ENCODE data around the gene CCDC74A. TPM values are rescaled to one million over a fixed set of nuclear protein-coding genes. Genes with fewer than 3 reads are reported as not detected.
"Not testable (repeated sequence)": the region's sequence is repeated elsewhere in the genome, so short reads cannot be mapped to it uniquely, and the experiment has no call there.

Gene CCDC74A
- total RNA-seq, 1 donor, result 0.27 TPM

- DNase-seq (ENCODE audit: low read depth in 2 of 3, low spot score in 2 of 3), result not testable (repeated sequence)
Measured at GRCh38 chr2:131544813-131545165, 17.1 kb downstream of the CCDC74A start.

DNA sequence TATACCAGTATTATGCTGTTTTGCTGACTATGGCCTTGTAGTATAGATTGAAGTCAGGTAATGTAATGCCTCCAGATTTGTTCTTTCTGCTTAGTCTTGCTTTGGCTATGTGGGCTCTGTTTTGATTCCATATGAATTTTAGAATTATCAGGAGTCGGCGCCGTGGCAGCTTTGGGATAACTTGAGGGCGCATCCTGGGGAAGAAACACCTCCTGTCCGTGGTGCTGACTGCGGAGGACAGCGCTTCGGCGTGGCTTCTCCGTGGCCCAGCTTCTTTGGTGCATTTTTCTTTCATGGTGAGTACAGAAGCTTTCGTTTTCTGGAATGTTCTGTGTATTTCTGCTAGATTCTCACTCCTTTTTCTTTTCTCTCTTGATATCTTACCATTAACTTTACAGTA, 25.2 kb downstream of the CCDC74A start:
- no peak for DNase-seq (ENCODE audit: low read depth in 2 of 3, low spot score in 2 of 3)

DNA sequence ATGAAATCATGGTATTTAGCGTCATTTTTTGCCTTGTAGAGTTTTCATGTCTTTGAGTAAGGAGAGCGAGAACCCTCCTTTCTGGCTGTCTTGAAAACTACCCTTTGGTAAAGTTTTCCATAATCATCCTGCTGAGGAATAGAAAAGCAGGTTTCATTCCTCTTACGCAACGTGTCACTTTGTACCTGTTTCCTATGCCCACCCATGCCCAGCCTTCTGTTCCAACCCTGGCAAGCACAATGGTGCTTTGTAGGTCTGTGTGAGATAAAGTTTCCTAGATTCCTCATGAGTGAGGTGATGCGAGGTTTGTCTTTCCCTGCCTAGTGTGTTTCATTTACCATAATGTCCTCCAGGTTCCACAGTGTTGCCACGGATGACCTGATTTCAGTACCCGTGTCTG, 29.3 kb downstream of the CCDC74A start:
- no peak for DNase-seq (ENCODE audit: low read depth in 2 of 3, low spot score in 2 of 3)

GRCh38 chr2:131557558-131558321, 30.1 kb downstream of the CCDC74A start:
- no peak for DNase-seq (ENCODE audit: low read depth in 2 of 3, low spot score in 2 of 3)

GRCh38 chr2:131566371-131566770, 38.7 kb downstream of the CCDC74A start:
- no peak for DNase-seq (ENCODE audit: low read depth in 2 of 3, low spot score in 2 of 3)

GRCh38 chr2:131567891-131568290, 40.2 kb downstream of the CCDC74A start:
- DNase-seq (ENCODE audit: low read depth in 2 of 3, low spot score in 2 of 3), result no peak

GRCh38 chr2:131568401-131568800, 40.7 kb downstream of the CCDC74A start:
- DNase-seq (ENCODE audit: low read depth in 2 of 3, low spot score in 2 of 3), result not testable (repeated sequence)

GRCh38 chr2:131572175-131572574, 44.5 kb downstream of the CCDC74A start:
- DNase-seq (ENCODE audit: low read depth in 2 of 3, low spot score in 2 of 3), result no peak

DNA sequence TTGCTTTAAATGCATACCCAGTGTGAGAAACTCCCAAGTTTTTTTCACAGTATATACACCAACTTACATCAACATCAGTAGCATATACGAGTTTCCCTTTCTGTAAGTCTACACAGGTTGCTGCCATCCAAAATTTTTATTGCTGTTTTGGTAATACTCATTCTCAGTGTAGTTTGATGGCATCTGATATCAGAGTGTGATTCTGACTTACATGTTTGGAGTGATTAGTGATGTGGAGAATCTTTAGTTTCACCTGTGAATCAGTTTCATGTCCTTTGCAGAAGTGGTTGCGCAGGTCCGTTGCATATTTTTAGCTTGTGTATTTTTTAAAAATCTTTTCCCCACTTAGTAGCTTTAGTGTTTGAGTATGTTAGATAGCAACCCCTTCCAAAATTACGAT, 50.1 kb downstream of the CCDC74A start:
- no peak for DNase-seq (ENCODE audit: low read depth in 2 of 3, low spot score in 2 of 3)

DNA sequence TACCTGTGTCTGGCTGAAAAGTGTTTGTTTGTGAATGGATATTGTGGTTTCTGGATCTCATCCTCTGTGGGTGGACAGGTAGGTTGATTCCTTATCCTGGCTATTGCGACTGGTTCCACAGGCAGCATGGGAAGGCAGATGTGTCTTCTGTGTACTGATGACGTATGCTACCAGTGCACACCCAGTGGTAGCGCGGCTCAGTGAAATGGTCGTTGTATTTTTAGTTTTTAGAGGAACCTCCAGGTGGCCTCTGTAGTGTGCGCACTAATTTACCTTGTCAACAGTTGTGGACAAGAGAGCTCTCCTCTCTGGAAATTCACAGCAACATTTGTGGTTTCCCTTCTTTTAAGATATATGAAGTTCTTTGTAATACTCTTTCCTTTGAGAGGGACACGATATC, 52.5 kb downstream of the CCDC74A start:
- no peak for DNase-seq (ENCODE audit: low read depth in 2 of 3, low spot score in 2 of 3)

Other genes starting within 250 kb of the CCDC74A start
- not detected for gene RAB6D, start 163.7 kb upstream of the CCDC74A start, total RNA-seq
- gene TUBA3D, start 51.8 kb upstream of the CCDC74A start, total RNA-seq, result under 0.01 TPM
- 122 TPM for gene MZT2A, start 35.5 kb upstream of the CCDC74A start, total RNA-seq

Data from hematopoietic multipotent progenitor cell (in vitro differentiated cells).